Nephron progenitor cell (in vitro differentiated cells): ENCODE results near the gene RAMP1.

Source experiments
- DNase-seq: peaks from one replicate; pipeline ENCODE4 v3.0.0; 2021
- H3K27ac Mint-ChIP-seq: 2 replicates; pipeline ENCODE4 v1.8.0; 2021; ENCODE audit warnings: mild to moderate bottlenecking, moderate library complexity, mixed read lengths
- H3K27me3 Mint-ChIP-seq: 2 replicates; pipeline ENCODE4 v1.8.0; 2021; ENCODE audit warnings: mild to moderate bottlenecking, low read depth, mixed read lengths; ENCODE audit not compliant: poor library complexity
- H3K36me3 Mint-ChIP-seq: 2 replicates; pipeline ENCODE4 v1.8.0; 2021; ENCODE audit warnings: low read depth, mixed read lengths
- H3K4me1 Mint-ChIP-seq: 2 replicates; pipeline ENCODE4 v1.8.0; 2021; ENCODE audit warnings: mixed read lengths
- H3K4me3 Mint-ChIP-seq: 2 replicates; pipeline ENCODE4 v1.8.0; 2021; ENCODE audit warnings: mild to moderate bottlenecking, moderate library complexity, mixed read lengths
- H3K9me3 Mint-ChIP-seq: 2 replicates; pipeline ENCODE4 v1.8.0; 2021; ENCODE audit warnings: mild to moderate bottlenecking, moderate library complexity, mixed read lengths
- TF ChIP-seq, protein P1 (sequence below): fragments of 200-600 bp; sonication (generic); IDR thresholded peaks from 2 replicates; pipeline ENCODE4 v1.5.0; 2021; ENCODE audit warnings: antibody characterized with exemption

RAMP1 gene

DNA sequence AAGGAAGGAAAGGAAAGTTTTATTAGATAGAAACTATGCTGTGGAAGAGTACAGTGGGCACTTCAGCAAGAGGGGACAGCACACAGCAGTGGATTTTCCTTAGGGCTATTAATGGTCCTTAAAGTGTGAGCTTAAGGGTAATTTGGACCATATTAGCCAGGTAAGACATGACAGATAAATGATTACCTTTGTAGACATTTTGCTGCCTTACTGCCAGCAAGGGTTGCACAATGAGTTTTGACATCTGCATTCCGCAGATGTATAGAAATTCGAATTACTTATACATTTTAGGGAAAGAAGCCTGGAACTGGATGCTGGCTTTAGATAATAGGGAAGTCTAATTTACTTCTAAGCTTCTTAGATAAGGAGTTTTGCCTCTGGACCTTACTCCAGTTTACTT, 93.4 kb downstream of the RAMP1 start:
- Mint-ChIP-seq H3K9me3 (peaks cover 4% of the 10 kb centered on the region), H3K36me3 (no peaks in the 10 kb centered on the region), H3K27ac (no peak overlapping the region), H3K4me3 (no peak overlapping the region), H3K27me3 (peaks cover 67% of the 10 kb centered on the region), H3K4me1 (no peaks in the 10 kb centered on the region)
- TF ChIP-seq, protein P1, sequence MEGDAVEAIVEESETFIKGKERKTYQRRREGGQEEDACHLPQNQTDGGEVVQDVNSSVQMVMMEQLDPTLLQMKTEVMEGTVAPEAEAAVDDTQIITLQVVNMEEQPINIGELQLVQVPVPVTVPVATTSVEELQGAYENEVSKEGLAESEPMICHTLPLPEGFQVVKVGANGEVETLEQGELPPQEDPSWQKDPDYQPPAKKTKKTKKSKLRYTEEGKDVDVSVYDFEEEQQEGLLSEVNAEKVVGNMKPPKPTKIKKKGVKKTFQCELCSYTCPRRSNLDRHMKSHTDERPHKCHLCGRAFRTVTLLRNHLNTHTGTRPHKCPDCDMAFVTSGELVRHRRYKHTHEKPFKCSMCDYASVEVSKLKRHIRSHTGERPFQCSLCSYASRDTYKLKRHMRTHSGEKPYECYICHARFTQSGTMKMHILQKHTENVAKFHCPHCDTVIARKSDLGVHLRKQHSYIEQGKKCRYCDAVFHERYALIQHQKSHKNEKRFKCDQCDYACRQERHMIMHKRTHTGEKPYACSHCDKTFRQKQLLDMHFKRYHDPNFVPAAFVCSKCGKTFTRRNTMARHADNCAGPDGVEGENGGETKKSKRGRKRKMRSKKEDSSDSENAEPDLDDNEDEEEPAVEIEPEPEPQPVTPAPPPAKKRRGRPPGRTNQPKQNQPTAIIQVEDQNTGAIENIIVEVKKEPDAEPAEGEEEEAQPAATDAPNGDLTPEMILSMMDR, result no peak
- DNase-seq, result no peak

DNA sequence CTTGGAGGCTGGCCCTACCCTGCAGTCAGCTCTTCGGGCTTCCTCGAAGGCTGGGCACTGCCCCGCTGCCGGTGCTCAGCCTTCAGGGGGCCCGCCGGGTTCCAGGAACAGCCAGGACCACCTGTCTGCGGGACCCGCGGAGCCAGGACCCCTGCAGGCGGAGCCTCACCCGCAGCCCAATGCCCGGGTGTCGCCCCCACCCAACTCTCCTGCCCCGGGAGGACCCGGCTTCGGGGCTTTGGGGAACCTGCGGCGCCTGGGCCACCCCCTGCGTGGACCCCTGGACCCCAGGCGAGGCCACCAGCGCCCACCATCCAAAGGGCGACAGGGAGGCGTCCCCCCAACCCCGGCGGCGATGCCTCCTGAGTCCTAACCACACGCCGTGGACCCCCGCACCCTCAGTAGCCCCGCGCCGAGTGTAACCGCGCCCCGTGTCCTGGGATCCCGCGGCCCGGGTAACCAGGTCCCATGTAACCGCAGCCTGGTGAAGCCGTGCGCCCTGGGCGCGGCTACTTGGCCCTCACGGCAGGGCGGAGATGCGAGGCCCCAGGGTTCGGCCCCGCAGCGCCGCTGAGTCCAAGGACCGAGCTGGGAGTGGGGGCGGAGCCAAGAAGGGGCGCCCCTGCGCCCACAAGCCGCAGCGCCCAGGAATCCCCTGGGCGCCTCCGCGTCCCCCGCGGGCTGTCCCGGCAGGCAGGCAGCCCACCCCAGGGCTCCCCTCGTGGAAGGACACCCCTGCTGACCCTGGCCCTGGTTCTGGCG, 96.4 kb downstream of the RAMP1 start:
- Mint-ChIP-seq H3K36me3 (no peaks in the 10 kb centered on the region), H3K27ac (no peak overlapping the region), H3K4me3 (no peak overlapping the region), H3K9me3 (no peaks in the 10 kb centered on the region), H3K4me1 (no peaks in the 10 kb centered on the region), H3K27me3 (peaks cover 84% of the 10 kb centered on the region)
- peak; percentile 46 for DNase-seq
- TF ChIP-seq, protein P1, result no peak

DNA sequence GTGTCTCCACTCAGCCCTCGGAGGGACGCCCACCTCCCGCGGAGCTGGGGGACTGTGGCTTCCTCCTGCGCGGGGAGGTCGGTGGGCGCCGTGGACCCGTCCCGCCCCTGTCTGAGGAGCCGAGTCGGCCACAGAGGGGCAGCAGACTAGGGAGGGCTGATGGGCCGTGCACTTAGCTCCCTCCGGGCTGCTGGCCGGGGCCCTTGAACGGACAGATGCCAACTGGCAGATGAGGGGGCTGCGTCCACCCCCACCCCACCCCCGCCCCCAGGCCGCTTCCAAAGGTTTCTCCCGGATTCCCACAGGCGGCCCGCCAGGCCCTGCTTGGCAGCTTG, 96.9 kb downstream of the RAMP1 start:
- H3K27me3 Mint-ChIP-seq, result peaks cover 82% of the 10 kb centered on the region
- H3K27ac Mint-ChIP-seq, result no peak overlapping the region
- no peak overlapping the region for H3K4me3 Mint-ChIP-seq
- no peaks in the 10 kb centered on the region for H3K9me3 Mint-ChIP-seq
- no peaks in the 10 kb centered on the region for H3K4me1 Mint-ChIP-seq
- peak; percentile 44 for DNase-seq
- TF ChIP-seq, protein P1, result no peak
- no peaks in the 10 kb centered on the region for H3K36me3 Mint-ChIP-seq

DNA sequence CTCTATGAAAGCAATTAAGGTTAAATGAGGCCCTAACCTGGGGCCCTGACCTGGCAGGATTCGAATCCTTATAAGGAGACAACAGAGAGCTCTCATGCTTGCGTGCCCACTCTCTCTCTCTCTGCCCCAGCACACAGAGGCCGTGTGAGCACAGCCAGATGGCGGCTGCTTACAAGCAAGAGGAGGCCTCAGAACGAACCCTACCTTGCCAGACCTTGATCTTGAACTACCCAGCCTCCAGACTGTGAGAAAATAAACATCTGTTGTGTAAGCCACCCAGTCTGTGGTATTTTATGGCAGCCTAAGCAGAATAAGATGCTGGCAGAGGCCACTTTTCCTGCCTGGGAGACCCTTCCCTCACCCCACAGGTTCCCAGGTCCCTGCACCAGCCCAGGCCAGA, 102.2 kb downstream of the RAMP1 start:
- Mint-ChIP-seq H3K9me3 (peaks cover 13% of the 10 kb centered on the region), H3K4me1 (no peaks in the 10 kb centered on the region), H3K4me3 (no peak overlapping the region), H3K36me3 (no peaks in the 10 kb centered on the region), H3K27me3 (peaks cover 44% of the 10 kb centered on the region), H3K27ac (no peak overlapping the region)
- DNase-seq, result no peak
- TF ChIP-seq, protein P1, result no peak
